ENCODE results near the gene IFI35.

DNA sequence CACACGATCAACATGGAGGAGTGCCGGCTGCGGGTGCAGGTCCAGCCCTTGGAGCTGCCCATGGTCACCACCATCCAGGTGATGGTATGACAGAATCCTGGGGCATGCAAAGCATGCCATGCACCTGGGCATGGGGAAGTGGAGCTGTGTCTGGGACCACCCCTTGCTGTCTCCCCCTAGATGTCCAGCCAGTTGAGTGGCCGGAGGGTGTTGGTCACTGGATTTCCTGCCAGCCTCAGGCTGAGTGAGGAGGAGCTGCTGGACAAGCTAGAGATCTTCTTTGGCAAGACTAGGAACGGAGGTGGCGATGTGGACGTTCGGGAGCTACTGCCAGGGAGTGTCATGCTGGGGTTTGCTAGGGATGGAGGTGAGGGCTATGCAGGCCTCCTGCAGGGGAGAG lies 6.7 kb downstream of the IFI35 start:
- no peak for TF ChIP-seq EZH2phosphoT487 (IDR thresholded peaks at IDR 0.05; ENCODE audit: insufficient read depth, low read depth)
- TF ChIP-seq EZH2 (IDR thresholded peaks at IDR 0.05; ENCODE audit: insufficient read depth, poor library complexity, severe bottlenecking): no peak
